HG03196 (cell line): ENCODE data around the gene DBP.
"Not testable (repeated sequence)": the region's sequence is repeated elsewhere in the genome, so short reads cannot be mapped to it uniquely, and the experiment has no call there.

Experiments used
- ATAC-seq: cut with Tn5 transposase; IDR thresholded peaks from one replicate; pipeline ENCODE4 v1.9.1; 2021; ENCODE audit not compliant: unreplicated experiment

DBP gene

GRCh38 chr19:48636859-48637448 lies at the start of gene DBP:
TSS of gene DBP (minus strand) at chr19:48637379. CDS start at chr19:48636994, 385 bp downstream.
- peak; percentile 0 for ATAC-seq

GRCh38 chr19:48686637-48687036 lies 49.5 kb upstream of the DBP start:
- not testable (repeated sequence) for ATAC-seq

- ATAC-seq: no peak
These were observed 48.9 kb upstream of the DBP start for GRCh38 chr19:48686088-48686487.

GRCh38 chr19:48685583-48685982 lies 48.4 kb upstream of the DBP start:
- ATAC-seq: no peak

GRCh38 chr19:48683349-48683748 lies 46.2 kb upstream of the DBP start:
- ATAC-seq: no peak

- ATAC-seq: no peak
These were observed 43.9 kb upstream of the DBP start for GRCh38 chr19:48681127-48681470.

GRCh38 chr19:48680436-48681126 lies 43.4 kb upstream of the DBP start:
- no peak for ATAC-seq

- ATAC-seq: not testable (repeated sequence)
These were observed 42.8 kb upstream of the DBP start for GRCh38 chr19:48680006-48680405.

GRCh38 chr19:48678201-48678600 lies 41.0 kb upstream of the DBP start:
- ATAC-seq: no peak

GRCh38 chr19:48676887-48677286 lies 39.7 kb upstream of the DBP start:
- no peak for ATAC-seq

GRCh38 chr19:48676487-48676886 lies 39.3 kb upstream of the DBP start:
- no peak for ATAC-seq

GRCh38 chr19:48674921-48675824 lies 38.0 kb upstream of the DBP start:
- ATAC-seq: no peak

GRCh38 chr19:48674216-48674809 lies 37.1 kb upstream of the DBP start:
- no peak for ATAC-seq

GRCh38 chr19:48673436-48674100 lies 36.4 kb upstream of the DBP start:
- ATAC-seq: no peak

GRCh38 chr19:48672994-48673393 lies 35.8 kb upstream of the DBP start, which contains the start of gene NTN5:
TSS of gene NTN5 (minus strand) at chr19:48673017. CDS start at chr19:48670986, 2,031 bp downstream.
- no peak for ATAC-seq

GRCh38 chr19:48671446-48671995 lies 34.3 kb upstream of the DBP start:
- ATAC-seq: no peak

GRCh38 chr19:48670699-48671445 lies 33.7 kb upstream of the DBP start:
- no peak for ATAC-seq

- no peak for ATAC-seq
These were observed 32.9 kb upstream of the DBP start for GRCh38 chr19:48669903-48670668.

GRCh38 chr19:48668761-48669160 lies 31.6 kb upstream of the DBP start:
- ATAC-seq: no peak
